ENCODE data around the gene SRRD. TPM values are rescaled to one million over a fixed set of nuclear protein-coding genes. Genes with fewer than 3 reads are reported as not detected.
A peak's percentile ranks its signal among the peaks of the same experiment; 100 is the strongest.

SRRD gene
- total and polyA plus RNA-seq, 2 of the 13 experiments (the other 11 are each of a cell fraction or from before 2014, with no cell fraction given) = 22.8 to 36.6 TPM

DNA sequence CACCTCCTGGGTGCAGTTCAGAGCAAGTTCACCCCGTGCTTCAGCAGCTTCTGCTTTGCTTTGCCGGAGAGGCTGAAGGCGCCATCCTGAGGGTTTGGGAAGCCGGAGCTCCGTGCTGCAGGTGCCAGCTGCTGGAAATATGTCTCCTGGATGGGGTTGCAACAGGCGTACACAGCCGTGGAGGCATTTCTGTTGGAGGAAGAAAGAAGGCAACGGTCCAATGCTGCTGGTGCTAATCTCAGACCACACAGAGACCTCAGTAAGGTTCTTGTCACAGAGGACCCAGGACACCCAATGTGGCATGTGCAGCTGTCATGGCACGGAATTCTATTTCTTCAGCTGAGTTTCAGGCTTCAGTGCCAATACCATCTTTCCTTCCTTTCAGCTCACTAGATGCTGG lies 30.5 kb upstream of the SRRD start:
- Histone ChIP-seq H3K4me2 (ENCODE audit: low read depth, low read length) (no peak overlapping the region), H3K36me3 (replicated peaks in 1 of 2; ENCODE audit: control insufficient read depth in 1 of 2, insufficient read depth in 2 of 2, low read length in 2 of 2) (peaks cover 17 to 49% of the 10 kb centered on the region in 2 experiments), H4K20me1 (ENCODE audit: insufficient read depth, low read length) (0 out of 2 replicates have a peak, but pooled peaks cover 2% of the 10 kb centered on the region), H3K4me3 (replicated peaks in 1 of 3; ENCODE audit: insufficient read depth in 1 of 3, low read depth in 2 of 3, low read length in 3 of 3) (no peak overlapping the region), H2AFZ (ENCODE audit: low read length) (no peak overlapping the region), H3K27me3 (ENCODE audit: control insufficient read depth in 1 of 2, insufficient read depth in 2 of 2, low read length in 2 of 2) (no peaks in the 10 kb centered on the region), H3K79me2 (ENCODE audit: insufficient read depth, low read length) (no peaks in the 10 kb centered on the region), H3K9ac (ENCODE audit: insufficient read depth, low read depth, low read length) (no peak overlapping the region), H3K4me1 (ENCODE audit: insufficient read depth, low read length) (no peaks in the 10 kb centered on the region), H3K9me3 (ENCODE audit: low read length) (no peaks in the 10 kb centered on the region), H3K27ac (ENCODE audit: extremely low read length, insufficient read depth, low read length) (no peak overlapping the region)
- ChIA-PET CTCF (ENCODE audit: low intra/inter-chr PET ratio, low total read pairs) (no interaction called here), POLR2A (no interaction called here)
- DNase-seq (ENCODE audit: low spot score) (no peak), FAIRE-seq (no peak), ATAC-seq (no peak)
- in situ Hi-C loops (cut with HindIII; ENCODE audit: extremely low pct_ligation_motif_present, low pct_unique_long_range_greater_than_20kb) = no loop called here
- intact Hi-C loops (cut with micrococcal nuclease; ENCODE audit: unreplicated experiment) = no loop called here
- TF ChIP-seq ZNF773 (CRISPR knock-in tag; IDR thresholded peaks at IDR 0.05; ENCODE audit: borderline replicate concordance) = no peak
- no peak for TF ChIP-seq ZNF652 (CRISPR knock-in tag; IDR thresholded peaks at IDR 0.05; ENCODE audit: borderline replicate concordance, low read depth)
- 95% methylated on average over 8 of the region's 9 CpGs for WGBS (ENCODE audit: low lambda C conversion rate)
- no TSS peak for BruUV-seq (replicated peaks)

- Histone ChIP-seq H3K4me1 (ENCODE audit: insufficient read depth, low read length) (no peaks in the 10 kb centered on the region), H3K4me2 (ENCODE audit: low read depth, low read length) (no peak overlapping the region), H3K9me3 (ENCODE audit: low read length) (no peaks in the 10 kb centered on the region), H4K20me1 (ENCODE audit: insufficient read depth, low read length) (0 out of 2 replicates have a peak, but pooled peaks cover 2% of the 10 kb centered on the region), H3K79me2 (ENCODE audit: insufficient read depth, low read length) (no peaks in the 10 kb centered on the region), H3K4me3 (replicated peaks in 1 of 3; ENCODE audit: insufficient read depth in 1 of 3, low read depth in 2 of 3, low read length in 3 of 3) (no peak overlapping the region), H2AFZ (ENCODE audit: low read length) (no peak overlapping the region), H3K9ac (ENCODE audit: insufficient read depth, low read depth, low read length) (no peak overlapping the region), H3K36me3 (replicated peaks in 1 of 2; ENCODE audit: control insufficient read depth in 1 of 2, insufficient read depth in 2 of 2, low read length in 2 of 2) (peaks cover 19 to 52% of the 10 kb centered on the region in 2 experiments), H3K27me3 (ENCODE audit: control insufficient read depth in 1 of 2, insufficient read depth in 2 of 2, low read length in 2 of 2) (no peaks in the 10 kb centered on the region), H3K27ac (ENCODE audit: extremely low read length, insufficient read depth, low read length) (no peak overlapping the region)
- BruUV-seq (replicated peaks) = no TSS peak
- 96% methylated on average over 5 of the region's 5 CpGs for WGBS (ENCODE audit: low lambda C conversion rate)
- in situ Hi-C loops (cut with HindIII; ENCODE audit: extremely low pct_ligation_motif_present, low pct_unique_long_range_greater_than_20kb) (no loop called here), intact Hi-C loops (cut with micrococcal nuclease; ENCODE audit: unreplicated experiment) (no loop called here)
- no peak for FAIRE-seq
- TF ChIP-seq ZNF629 (CRISPR knock-in tag; conservative IDR thresholded peaks at IDR 0.05) (peak; percentile 24; the same call in 1 of the 2 replicates), ZNF34 (CRISPR knock-in tag; IDR thresholded peaks at IDR 0.05; ENCODE audit: borderline replicate concordance) (no peak), ZNF441 (CRISPR knock-in tag; IDR thresholded peaks at IDR 0.05; ENCODE audit: borderline replicate concordance) (no peak), TFAP4 (IDR thresholded peaks at IDR 0.05; ENCODE audit: borderline replicate concordance, low read depth) (no peak)
- TF ChIP-seq, protein P1, sequence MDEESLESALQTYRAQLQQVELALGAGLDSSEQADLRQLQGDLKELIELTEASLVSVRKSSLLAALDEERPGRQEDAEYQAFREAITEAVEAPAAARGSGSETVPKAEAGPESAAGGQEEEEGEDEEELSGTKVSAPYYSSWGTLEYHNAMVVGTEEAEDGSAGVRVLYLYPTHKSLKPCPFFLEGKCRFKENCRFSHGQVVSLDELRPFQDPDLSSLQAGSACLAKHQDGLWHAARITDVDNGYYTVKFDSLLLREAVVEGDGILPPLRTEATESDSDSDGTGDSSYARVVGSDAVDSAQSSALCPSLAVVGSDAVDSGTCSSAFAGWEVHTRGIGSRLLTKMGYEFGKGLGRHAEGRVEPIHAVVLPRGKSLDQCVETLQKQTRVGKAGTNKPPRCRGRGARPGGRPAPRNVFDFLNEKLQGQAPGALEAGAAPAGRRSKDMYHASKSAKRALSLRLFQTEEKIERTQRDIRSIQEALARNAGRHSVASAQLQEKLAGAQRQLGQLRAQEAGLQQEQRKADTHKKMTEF (CRISPR knock-in tag; IDR thresholded peaks at IDR 0.05) = no peak
- ATAC-seq = no peak
- ChIA-PET CTCF (ENCODE audit: low intra/inter-chr PET ratio, low total read pairs) (no interaction called here), POLR2A (no interaction called here)
- DNase-seq (ENCODE audit: low spot score) = no peak
Observed at GRCh38 chr22:26453812-26454500, 29.7 kb upstream of the SRRD start.
